T-cell (primary cell): ENCODE measurements around the gene CYP3A5. TPM values are rescaled to one million over a fixed set of nuclear protein-coding genes. Genes with fewer than 3 reads are reported as not detected.

Experiments
- ATAC-seq, 4 experiments: fragments of 200-7000 bp in 3 of 4; fragments of 150-1000 bp in 1 of 4; cut with Tn5 transposase; replicated peaks in 1 of 4; 1 replicate in 3 of 4; 2 replicates in 1 of 4; pipeline ENCODE4 v1.10.0; 2021; ENCODE audit warnings: moderate library complexity in 3 of 4, mild to moderate bottlenecking in 2 of 4, moderate number of reproducible peaks in 1 of 4
- CTCF ChIA-PET, 2 donors: fragments of 300-600 bp; sonication (Branson Sonifier 250); formaldehyde crosslinking; loops; one replicate each; lab custom pipeline; 2022; ENCODE audit warnings: antibody characterized with exemption in 2 of 2; lab: Charles Lee
- POLR2A ChIA-PET, 2 donors: fragments of 300-600 bp; sonication (Branson Sonifier 250); formaldehyde crosslinking; loops; one replicate each; lab custom pipeline; 2022; ENCODE audit warnings: antibody characterized with exemption in 2 of 2; lab: Charles Lee
- DNase-seq, 35 experiments: peaks; one replicate each; pipeline versions ENCODE4 v3.0.0 to v3.0.0-alpha.2; 2013 to 2023
- H3K27ac ChIP-seq: one replicate; pipeline ENCODE4 v1.5.1; 2013; ENCODE audit warnings: low read length
- H3K27me3 ChIP-seq, 2 experiments: replicated peaks in 1 of 2; 1 replicate in 1 of 2; 2 replicates in 1 of 2; pipeline versions ENCODE4 v1.6.1 to v1.7.0; 2013; ENCODE audit warnings: low read length in 1 of 2, mixed read lengths in 1 of 2; ENCODE audit not compliant: control insufficient read depth in 2 of 2, insufficient read depth in 2 of 2; ENCODE audit errors: extremely low read depth in 1 of 2
- H3K36me3 ChIP-seq, 2 donors: 1 replicate in 1 of 2; 2 replicates in 1 of 2; pipeline versions ENCODE4 v1.6.1 to v1.7.0; 2013; ENCODE audit warnings: low read length in 1 of 2; ENCODE audit not compliant: control insufficient read depth in 2 of 2, insufficient read depth in 1 of 2; ENCODE audit errors: extremely low read depth in 1 of 2
- H3K4me1 ChIP-seq, 2 experiments: 1 replicate in 1 of 2; 2 replicates in 1 of 2; pipeline versions ENCODE4 v1.6.1 to v1.7.0; 2013; ENCODE audit warnings: low read length in 2 of 2, mixed read lengths in 1 of 2; ENCODE audit not compliant: insufficient read depth in 2 of 2, control insufficient read depth in 1 of 2; ENCODE audit errors: extremely low read depth in 1 of 2
- H3K4me3 ChIP-seq, 2 donors: 1 replicate in 1 of 2; 2 replicates in 1 of 2; pipeline versions ENCODE4 v1.5.1 to v1.7.0; 2013; ENCODE audit warnings: mild to moderate bottlenecking in 2 of 2, low read length in 1 of 2, moderate library complexity in 1 of 2; ENCODE audit not compliant: control insufficient read depth in 1 of 2; ENCODE audit errors: extremely low read depth in 1 of 2
- H3K9me3 ChIP-seq: 2 replicates; pipeline ENCODE4 v1.7.0; 2013
- H3K27ac Mint-ChIP-seq, 2 donors: one replicate each; pipeline ENCODE4 v1.8.0; 2020 to 2021; ENCODE audit warnings: mild to moderate bottlenecking in 2 of 2, mixed read lengths in 2 of 2
- H3K27me3 Mint-ChIP-seq, 2 donors: one replicate each; pipeline ENCODE4 v1.8.0; 2021 to 2022; ENCODE audit warnings: mixed read lengths in 2 of 2
- H3K36me3 Mint-ChIP-seq: one replicate; pipeline ENCODE4 v1.8.0; 2021; ENCODE audit warnings: mixed read lengths
- H3K4me1 Mint-ChIP-seq, 3 donors: one replicate each; pipeline ENCODE4 v1.8.0; 2020 to 2022; ENCODE audit warnings: mixed read lengths in 3 of 3, mild to moderate bottlenecking in 1 of 3
- H3K4me3 Mint-ChIP-seq, 3 donors: one replicate each; pipeline ENCODE4 v1.8.0; 2020 to 2022; ENCODE audit warnings: mild to moderate bottlenecking in 3 of 3, mixed read lengths in 3 of 3, moderate library complexity in 3 of 3
- H3K9me3 Mint-ChIP-seq, 3 donors: one replicate each; pipeline ENCODE4 v1.8.0; 2020 to 2022; ENCODE audit warnings: mixed read lengths in 3 of 3
- WGBS: methylation state at CpG from one replicate; pipeline ENCODE4 v1.1.5; 2013; ENCODE audit warnings: missing lambda C conversion rate; ENCODE audit not compliant: insufficient coverage; 5-methylcytosine and 5-hydroxymethylcytosine counted together
- total RNA-seq, 35 experiments: library from RNA in 6 of 35; stranded (reverse) in 6 of 35; fragments of 120-200 nt in 1 of 35; gene quantifications; one replicate each; pipeline versions ENCODE4 v1.2.1 to v1.2.4 and lab custom pipeline; 2013 to 2026

CYP3A5 gene
- total RNA-seq, 5 donors from 2014 or later (not counting 1 experiment from before 2014, with no cell fraction given), result 0.22 to 0.58 (median 0.46) TPM; not detected in 2

GRCh38 chr7:99601656-99602310 lies 78.0 kb downstream of the CYP3A5 start:
- Mint-ChIP-seq H3K36me3 (no peaks in the 10 kb centered on the region), H3K4me3 (no peak overlapping the region), H3K4me1 (peaks cover 0 to 4% (median 2%) of the 10 kb centered on the region in 3 donors), H3K27me3 (no peaks in the 10 kb centered on the region), H3K9me3 (no peaks in the 10 kb centered on the region), H3K27ac (no peak overlapping the region)
- CTCF ChIA-PET, result no interaction called here
- peaks cover 0 to 2% of the 10 kb centered on the region in 2 experiments for H3K27me3 ChIP-seq
- no peak for ATAC-seq
- POLR2A ChIA-PET, result no interaction called here
- H3K27ac ChIP-seq, result no peak overlapping the region
- no peaks in the 10 kb centered on the region for H3K36me3 ChIP-seq
- no peaks in the 10 kb centered on the region for H3K9me3 ChIP-seq
- no peak overlapping the region for H3K4me3 ChIP-seq
- 94% methylated on average over 5 of the region's 7 CpGs for WGBS
- no peaks in the 10 kb centered on the region for H3K4me1 ChIP-seq
- DNase-seq, result no peak

GRCh38 chr7:99599836-99600235 lies 80.0 kb downstream of the CYP3A5 start:
- ATAC-seq, result no peak
- Histone ChIP-seq H3K4me3 (no peak overlapping the region), H3K36me3 (no peaks in the 10 kb centered on the region), H3K4me1 (no peaks in the 10 kb centered on the region), H3K9me3 (no peaks in the 10 kb centered on the region), H3K27me3 (no peaks in the 10 kb centered on the region), H3K27ac (no peak overlapping the region)
- Mint-ChIP-seq H3K4me3 (no peak overlapping the region), H3K27ac (no peak overlapping the region), H3K9me3 (no peaks in the 10 kb centered on the region), H3K36me3 (no peaks in the 10 kb centered on the region), H3K27me3 (no peaks in the 10 kb centered on the region), H3K4me1 (peaks cover 0 to 4% (median 2%) of the 10 kb centered on the region in 3 donors)
- WGBS, result 90% methylated on average over 3 of the region's 4 CpGs
- ChIA-PET POLR2A (no interaction called here), CTCF (no interaction called here)
- DNase-seq, result no peak

Other genes starting within 250 kb of the CYP3A5 start
- gene PTCD1, start 241.2 kb downstream of the CYP3A5 start, total RNA-seq, result 10 to 100 TPM in 3 of 5 donors, 1 to 10 TPM in 2; 5.4 to 11.6 (median 10.5) TPM
- 10 to 100 TPM; 44.4 to 58.1 (median 52.3) TPM for gene CPSF4, start 241.1 kb downstream of the CYP3A5 start, total RNA-seq
- gene ATP5MF, start 213.8 kb downstream of the CYP3A5 start, total RNA-seq, result 100 to 1,000 TPM in 4 of 5 donors, 10 to 100 TPM in 1; 68.1 to 145 (median 141) TPM
- gene ZNF789, start 207.1 kb downstream of the CYP3A5 start, total RNA-seq, result 10 to 100 TPM; 17.0 to 24.8 (median 19.7) TPM
- 100 to 1,000 TPM in 3 of 5 donors, 10 to 100 TPM in 2; 88.4 to 188 (median 104) TPM for gene ZNF394, start 179.7 kb downstream of the CYP3A5 start, total RNA-seq
- 1 to 10 TPM; 5.4 to 9.1 (median 8.2) TPM for gene ZKSCAN5, start 175.3 kb downstream of the CYP3A5 start, total RNA-seq
- 1 to 10 TPM; 2.8 to 8.9 (median 8.5) TPM for gene FAM200A, start 127.9 kb downstream of the CYP3A5 start, total RNA-seq
- gene ZNF655, start 121.4 kb downstream of the CYP3A5 start, total RNA-seq, result 100 to 1,000 TPM; 145 to 163 (median 157) TPM
- gene TMEM225B, start 81.7 kb downstream of the CYP3A5 start, total RNA-seq, result 1 to 10 TPM in 4 of 5 donors, under 1 TPM in 1; 0.85 to 2.6 (median 1.1) TPM
- gene ZSCAN25, start 63.0 kb downstream of the CYP3A5 start, total RNA-seq, result 10 to 100 TPM; 43.1 to 50.3 (median 49.8) TPM
- gene CYP3A7, start 55.2 kb upstream of the CYP3A5 start, total RNA-seq, result not detected
- gene CYP3A4, start 104.2 kb upstream of the CYP3A5 start, total RNA-seq, result under 1 TPM in 3 of 5 donors, not detected in 2; 0.16 to 0.66 (median 0.53) TPM
- gene CYP3A43, start 148.0 kb upstream of the CYP3A5 start, total RNA-seq, result under 1 TPM in 2 of 5 donors, not detected in 3; 0.26 to 0.53 TPM
- 1 to 10 TPM in 2 of 5 donors, under 1 TPM in 2, not detected in 1; 0.35 to 1.3 (median 1.0) TPM for gene OR2AE1, start 197.0 kb upstream of the CYP3A5 start, total RNA-seq
- 10 to 100 TPM; 35.8 to 60.9 (median 55.9) TPM for gene TRIM4, start 239.5 kb upstream of the CYP3A5 start, total RNA-seq
- under 1 TPM in 4 of 5 donors, not detected in 1; 0.38 to 0.58 (median 0.53) TPM for gene GJC3, start 249.6 kb upstream of the CYP3A5 start, total RNA-seq